Keratinocyte (primary cell): ENCODE results near the gene GPR160. TPM values are rescaled to one million over a fixed set of nuclear protein-coding genes. Genes with fewer than 3 reads are reported as not detected.

Experiments used
- DNase-seq: peaks from one replicate; pipeline ENCODE4 v3.0.0-alpha.2; 2011; ENCODE audit warnings: low read depth, missing footprints, low spot score
- FAIRE-seq: peaks from 2 replicates; lab custom pipeline; 2011; peaks lifted over from hg19 to GRCh38; lab: Jason Lieb, UNC
- H2AFZ ChIP-seq: 2 replicates; pipeline ENCODE4 v1.6.0; 2012; ENCODE audit warnings: low read length, control low read depth, inconsistent platforms; ENCODE audit not compliant: control insufficient read depth
- H3K27ac ChIP-seq: 2 replicates; pipeline ENCODE4 v1.5.1; 2011; ENCODE audit warnings: low read length; ENCODE audit not compliant: control insufficient read depth, insufficient read depth
- H3K27me3 ChIP-seq: 3 replicates; pipeline ENCODE4 v1.6.0; 2011; ENCODE audit warnings: low read length; ENCODE audit not compliant: control insufficient read depth, insufficient read depth; ENCODE audit errors: extremely low read depth
- H3K36me3 ChIP-seq, 2 experiments: 2 replicates in 1 of 2; 3 replicates in 1 of 2; pipeline ENCODE4 v1.5.1; 2011; ENCODE audit warnings: low read length in 2 of 2, mild to moderate bottlenecking in 1 of 2; ENCODE audit not compliant: control insufficient read depth in 2 of 2, insufficient read depth in 2 of 2; ENCODE audit errors: extremely low read depth in 1 of 2
- H3K4me1 ChIP-seq: 3 replicates; pipeline ENCODE4 v1.5.1; 2011; ENCODE audit warnings: low read length; ENCODE audit not compliant: control insufficient read depth, insufficient read depth; ENCODE audit errors: extremely low read depth
- H3K4me2 ChIP-seq: 3 replicates; pipeline ENCODE4 v1.6.0; 2011; ENCODE audit warnings: low read depth, low read length; ENCODE audit not compliant: control insufficient read depth, insufficient read depth; ENCODE audit errors: extremely low read depth
- H3K4me3 ChIP-seq, 3 experiments: fragments of 200-600 bp in 1 of 3; sonication (generic) in 1 of 3; 2 replicates in 2 of 3; 3 replicates in 1 of 3; pipeline ENCODE4 v1.5.1; 2011 to 2016; ENCODE audit warnings: low read length in 3 of 3, mild to moderate bottlenecking in 3 of 3, control low read depth in 2 of 3, inconsistent platforms in 1 of 3, low read depth in 1 of 3, mixed read lengths in 1 of 3, mixed run types in 1 of 3, moderate library complexity in 1 of 3; ENCODE audit not compliant: control insufficient read depth in 2 of 3, insufficient read depth in 2 of 3; ENCODE audit errors: extremely low read depth in 1 of 3
- H3K79me2 ChIP-seq: 2 replicates; pipeline ENCODE4 v1.6.0; 2012; ENCODE audit warnings: low read length; ENCODE audit not compliant: control insufficient read depth, insufficient read depth
- H3K9ac ChIP-seq: 3 replicates; pipeline ENCODE4 v1.6.0; 2011; ENCODE audit warnings: low read length; ENCODE audit not compliant: control insufficient read depth, insufficient read depth; ENCODE audit errors: extremely low read depth
- H3K9me1 ChIP-seq: 3 replicates; pipeline ENCODE4 v1.6.0; 2011; ENCODE audit warnings: low read length; ENCODE audit not compliant: control insufficient read depth, insufficient read depth; ENCODE audit errors: extremely low read depth
- H3K9me3 ChIP-seq: 2 replicates; pipeline ENCODE4 v1.5.1; 2012; ENCODE audit warnings: low read depth, low read length; ENCODE audit not compliant: control insufficient read depth
- H4K20me1 ChIP-seq: 3 replicates; pipeline ENCODE4 v1.6.0; 2011; ENCODE audit warnings: low read length; ENCODE audit not compliant: control insufficient read depth, insufficient read depth; ENCODE audit errors: extremely low read depth
- EZH2 ChIP-seq: IDR thresholded peaks from one replicate; pipeline ENCODE4 v1.6.1; 2012; ENCODE audit warnings: inconsistent platforms, mild to moderate bottlenecking, low read length, moderate library complexity
- dilution Hi-C: fragments of 300-500 bp; cut with MboI; formaldehyde crosslinking; loops from one replicate; pipeline ENCODE4 v1.7.0; 2020; ENCODE audit warnings: low sequenced_read_pairs; ENCODE audit not compliant: extremely low pct_ligation_motif_present
- polyA plus RNA-seq, 5 experiments: library from polyadenylated mRNA; depleted of rRNA in 3 of 5; stranded (reverse) in 3 of 5; stranded (forward) in 1 of 5; unstranded in 1 of 5; fragments of >200 nt; gene quantifications; 1 replicate in 1 of 5; 2 replicates in 3 of 5; 3 replicates in 1 of 5; pipeline versions ENCODE4 v1.2.1 to v1.2.3, GENCODE V29; 2011 to 2012; ENCODE audit warnings: missing spikeins in 2 of 5, low read depth in 1 of 5, low replicate concordance in 1 of 5
- TF ChIP-seq, protein P1 (sequence below), 3 experiments: IDR thresholded peaks in 1 of 3; conservative IDR thresholded peaks in 1 of 3; optimal IDR thresholded peaks in 1 of 3; 2 replicates in 2 of 3; 3 replicates in 1 of 3; pipeline versions ENCODE3 to v1.5.1; 2011; ENCODE audit warnings: low read length in 3 of 3, mild to moderate bottlenecking in 3 of 3, moderate library complexity in 2 of 3, control low read depth in 1 of 3, inconsistent platforms in 1 of 3; ENCODE audit not compliant: insufficient read depth in 2 of 3; ENCODE audit errors: extremely low read depth in 1 of 3

The GPR160 gene
- polyA plus RNA-seq, 1 donor (not counting 4 experiments of a cell fraction or from before 2014, with no cell fraction given): 0.22 TPM

GRCh38 chr3:170050753-170051152, 13.0 kb downstream of the GPR160 start:
- TF ChIP-seq, protein P1, sequence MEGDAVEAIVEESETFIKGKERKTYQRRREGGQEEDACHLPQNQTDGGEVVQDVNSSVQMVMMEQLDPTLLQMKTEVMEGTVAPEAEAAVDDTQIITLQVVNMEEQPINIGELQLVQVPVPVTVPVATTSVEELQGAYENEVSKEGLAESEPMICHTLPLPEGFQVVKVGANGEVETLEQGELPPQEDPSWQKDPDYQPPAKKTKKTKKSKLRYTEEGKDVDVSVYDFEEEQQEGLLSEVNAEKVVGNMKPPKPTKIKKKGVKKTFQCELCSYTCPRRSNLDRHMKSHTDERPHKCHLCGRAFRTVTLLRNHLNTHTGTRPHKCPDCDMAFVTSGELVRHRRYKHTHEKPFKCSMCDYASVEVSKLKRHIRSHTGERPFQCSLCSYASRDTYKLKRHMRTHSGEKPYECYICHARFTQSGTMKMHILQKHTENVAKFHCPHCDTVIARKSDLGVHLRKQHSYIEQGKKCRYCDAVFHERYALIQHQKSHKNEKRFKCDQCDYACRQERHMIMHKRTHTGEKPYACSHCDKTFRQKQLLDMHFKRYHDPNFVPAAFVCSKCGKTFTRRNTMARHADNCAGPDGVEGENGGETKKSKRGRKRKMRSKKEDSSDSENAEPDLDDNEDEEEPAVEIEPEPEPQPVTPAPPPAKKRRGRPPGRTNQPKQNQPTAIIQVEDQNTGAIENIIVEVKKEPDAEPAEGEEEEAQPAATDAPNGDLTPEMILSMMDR (optimal IDR thresholded peaks at IDR 0.05 in 1 of 3, IDR thresholded peaks at IDR 0.05 in 1 of 3, conservative IDR thresholded peaks at IDR 0.05 in 1 of 3; ENCODE audit: extremely low read depth in 1 of 3, insufficient read depth in 2 of 3, low read length in 3 of 3): no peak
- TF ChIP-seq EZH2: no peak

DNA sequence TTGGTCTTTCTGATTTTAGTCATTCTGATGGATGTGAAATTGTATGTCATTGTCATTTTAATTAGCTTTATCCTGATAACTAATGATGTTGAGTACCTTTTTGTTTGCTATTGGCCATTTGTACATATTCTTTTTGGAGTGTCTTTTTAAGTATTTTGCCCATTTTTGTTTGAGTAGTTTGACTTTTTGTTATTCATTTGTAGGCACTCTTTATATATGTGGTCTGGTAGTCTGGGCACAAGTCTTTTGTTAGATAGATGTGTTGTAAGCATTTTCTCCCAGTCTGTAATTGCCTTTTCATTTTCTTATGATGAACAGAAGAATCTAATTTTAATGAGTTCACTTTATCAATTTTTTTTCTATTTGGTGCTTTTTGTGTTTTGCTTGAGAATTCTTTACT, 14.6 kb downstream of the GPR160 start:
- Histone ChIP-seq H2AFZ (no peak overlapping the region), H3K27me3 (no peaks in the 10 kb centered on the region), H3K4me2 (no peak overlapping the region), H3K4me3 (no peak overlapping the region), H3K36me3 (no peaks in the 10 kb centered on the region), H3K9ac (no peak overlapping the region), H3K9me3 (no peaks in the 10 kb centered on the region), H3K79me2 (no peaks in the 10 kb centered on the region), H3K27ac (no peak overlapping the region), H4K20me1 (no peaks in the 10 kb centered on the region), H3K4me1 (no peaks in the 10 kb centered on the region), H3K9me1 (no peaks in the 10 kb centered on the region)
- dilution Hi-C loops: no loop called here
- TF ChIP-seq, protein P1 (optimal IDR thresholded peaks at IDR 0.05 in 1 of 3, IDR thresholded peaks at IDR 0.05 in 1 of 3, conservative IDR thresholded peaks at IDR 0.05 in 1 of 3; ENCODE audit: extremely low read depth in 1 of 3, insufficient read depth in 2 of 3, low read length in 3 of 3): no peak
- no peak for TF ChIP-seq EZH2
- FAIRE-seq: no peak
- DNase-seq: no peak

More at GRCh38 chr3:170050753-170051152, 13.0 kb downstream of the GPR160 start:
- H3K4me1 ChIP-seq: no peaks in the 10 kb centered on the region
- H4K20me1 ChIP-seq: no peaks in the 10 kb centered on the region
- H3K9ac ChIP-seq: no peak overlapping the region
- no peak overlapping the region for H2AFZ ChIP-seq
- H3K36me3 ChIP-seq: no peaks in the 10 kb centered on the region
- DNase-seq (no peak), FAIRE-seq (no peak)
- no peaks in the 10 kb centered on the region for H3K27me3 ChIP-seq
- no peak overlapping the region for H3K4me3 ChIP-seq
- no peaks in the 10 kb centered on the region for H3K9me1 ChIP-seq
- H3K79me2 ChIP-seq: no peaks in the 10 kb centered on the region
- H3K27ac ChIP-seq: no peak overlapping the region
- dilution Hi-C loops: no loop called here
- no peak overlapping the region for H3K4me2 ChIP-seq
- no peaks in the 10 kb centered on the region for H3K9me3 ChIP-seq
